NCI-H2171 treated with DMSO at 0.1 percent for 48 hours (cell line): ENCODE data around the gene SCN4B.

Experiments used
- DNase-seq: peaks from one replicate; lab custom pipeline; 2025; lab: John Stamatoyannopoulos, UW

Gene SCN4B

DNA sequence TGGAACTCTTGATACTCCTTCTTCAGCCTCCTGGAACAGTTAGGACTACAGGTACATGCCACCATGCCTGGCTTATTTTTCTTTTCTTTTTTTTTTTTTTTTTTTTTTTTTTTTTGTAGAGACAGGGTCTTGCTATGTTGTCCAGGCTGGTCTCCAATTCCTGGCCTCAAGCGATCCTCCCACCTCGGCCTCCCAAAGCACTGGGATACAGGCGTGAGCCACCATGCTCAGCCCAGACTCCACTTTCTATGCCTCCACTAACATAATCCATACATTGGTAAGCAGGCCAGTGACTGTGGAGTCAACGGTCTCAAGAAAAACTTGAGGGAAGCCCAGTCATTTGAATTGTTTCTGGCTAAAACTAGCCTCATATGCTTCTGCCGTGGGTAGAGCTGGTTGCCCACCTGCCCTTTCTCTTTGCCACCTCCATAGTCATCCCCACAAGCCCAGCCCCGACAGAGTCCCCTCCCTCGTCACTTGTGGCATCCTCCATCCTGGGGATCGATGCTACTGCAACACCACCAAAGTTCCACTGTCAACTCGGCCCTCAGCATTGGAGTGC is 21.5 kb upstream of the SCN4B start:
- DNase-seq: no peak

GRCh38 chr11:118172356-118172755 is 19.7 kb upstream of the SCN4B start:
- no peak for DNase-seq

GRCh38 chr11:118171269-118172062 is 18.8 kb upstream of the SCN4B start:
- peak; percentile 63 for DNase-seq

DNA sequence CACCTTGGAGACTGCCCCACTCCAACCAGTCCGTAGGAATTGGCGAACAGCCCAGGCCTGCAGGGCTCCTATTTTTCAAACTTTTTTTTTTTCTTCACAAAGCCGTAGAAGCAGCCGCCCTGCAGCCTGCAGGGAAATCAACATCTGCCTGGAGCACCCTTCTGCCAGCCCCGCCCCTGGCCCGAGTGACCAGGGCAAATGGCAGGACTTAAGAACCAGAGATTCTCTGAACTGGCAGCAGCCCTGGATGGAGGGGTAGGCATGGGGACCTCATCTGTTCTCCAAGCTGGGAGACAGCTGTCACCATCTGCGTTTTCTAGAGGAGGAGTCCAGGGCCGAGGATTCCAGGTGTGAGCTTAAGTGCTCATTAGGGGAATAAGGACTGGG is 18.3 kb upstream of the SCN4B start:
- DNase-seq: peak; percentile 73

GRCh38 chr11:118170231-118170630 is 17.6 kb upstream of the SCN4B start:
- no peak for DNase-seq

- no peak for DNase-seq
Measured at GRCh38 chr11:118169300-118170140, 16.9 kb upstream of the SCN4B start.

- DNase-seq: no peak
Measured at GRCh38 chr11:118168751-118169150, 16.1 kb upstream of the SCN4B start.

DNA sequence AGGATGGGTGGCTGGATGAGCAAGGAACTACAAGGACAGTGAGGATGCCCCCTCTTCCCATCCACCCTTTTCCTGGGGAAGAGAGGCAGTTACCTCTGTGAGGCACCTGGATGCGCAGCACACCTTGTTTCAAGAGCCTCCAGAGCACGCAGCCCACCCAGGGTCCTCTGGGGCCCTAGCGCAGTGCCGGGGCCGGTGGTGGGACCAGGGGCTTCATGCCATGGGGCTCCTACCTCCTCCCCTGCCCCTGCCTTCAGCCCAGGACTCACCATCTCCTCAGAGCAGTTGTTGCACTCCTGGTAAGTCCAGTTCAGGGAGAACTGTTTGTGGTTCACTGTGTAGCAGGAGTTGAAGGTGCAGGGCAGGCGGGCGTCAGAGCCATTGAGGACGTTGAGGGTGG is 15.7 kb upstream of the SCN4B start:
- DNase-seq: no peak

DNA sequence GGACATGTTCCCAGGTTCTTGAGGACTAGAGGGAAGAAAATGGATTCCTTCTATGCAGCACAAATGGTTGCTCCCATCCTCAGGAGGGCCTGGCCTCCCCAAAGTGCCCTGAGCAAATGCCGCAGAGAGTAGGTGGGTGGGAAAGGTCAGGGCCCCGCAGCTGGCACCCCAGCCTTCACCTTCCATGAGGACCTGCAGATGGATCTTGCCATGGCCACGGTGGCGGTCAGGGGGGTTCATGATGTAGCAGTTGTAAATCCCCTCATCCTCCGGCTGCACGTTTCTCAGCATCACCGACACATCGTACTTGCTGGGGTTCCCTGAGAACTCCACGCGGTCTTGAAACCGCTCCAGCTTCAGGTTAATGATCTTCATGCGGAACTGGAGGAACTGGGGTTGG is 15.3 kb upstream of the SCN4B start:
- DNase-seq: no peak

GRCh38 chr11:118167253-118167652 is 14.6 kb upstream of the SCN4B start:
- DNase-seq: no peak

- DNase-seq: no peak
Measured at GRCh38 chr11:118166641-118167040, 14.0 kb upstream of the SCN4B start.

DNA sequence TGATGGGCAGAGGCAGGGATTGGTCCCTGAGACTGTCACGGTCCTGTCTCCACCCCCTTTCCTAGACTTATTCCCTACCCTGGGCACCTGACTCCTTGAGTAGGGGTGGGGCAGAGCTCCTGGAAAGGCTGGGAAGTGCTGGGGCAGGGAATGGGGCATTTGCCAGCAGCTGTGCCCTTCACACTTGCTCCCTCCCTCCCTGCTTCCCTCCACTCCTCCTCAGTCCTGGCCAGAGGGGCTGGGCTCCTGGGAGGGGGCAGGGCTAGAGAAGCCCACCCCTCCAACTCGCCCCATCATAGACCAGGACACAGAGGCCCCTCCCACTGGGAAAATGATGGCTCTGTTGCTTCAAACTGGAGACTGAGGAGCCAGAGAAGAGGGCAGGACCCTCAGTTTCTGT is 12.3 kb upstream of the SCN4B start:
- DNase-seq: no peak

DNA sequence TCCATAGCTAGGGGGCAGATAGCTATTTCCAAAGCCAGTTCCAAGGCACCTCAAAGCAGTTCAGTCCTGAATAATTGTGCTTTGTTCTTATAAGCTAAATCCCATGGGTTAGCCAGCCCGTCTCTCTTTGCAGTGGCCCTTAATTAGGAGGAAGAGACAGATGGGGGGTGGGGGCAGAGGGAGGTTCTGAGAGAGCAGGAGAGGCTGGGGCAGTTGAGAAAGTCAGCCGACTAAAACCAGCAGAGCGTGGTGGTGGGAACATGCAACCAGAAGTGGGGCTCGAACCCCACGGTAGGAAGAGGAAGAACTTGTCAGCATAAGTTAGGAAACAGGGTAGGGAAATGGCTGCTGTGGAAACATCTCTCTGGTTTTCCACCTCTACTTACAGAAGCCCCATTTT is 10.9 kb upstream of the SCN4B start:
- no peak for DNase-seq

GRCh38 chr11:118162846-118163245 is 10.2 kb upstream of the SCN4B start:
- DNase-seq: no peak

DNA sequence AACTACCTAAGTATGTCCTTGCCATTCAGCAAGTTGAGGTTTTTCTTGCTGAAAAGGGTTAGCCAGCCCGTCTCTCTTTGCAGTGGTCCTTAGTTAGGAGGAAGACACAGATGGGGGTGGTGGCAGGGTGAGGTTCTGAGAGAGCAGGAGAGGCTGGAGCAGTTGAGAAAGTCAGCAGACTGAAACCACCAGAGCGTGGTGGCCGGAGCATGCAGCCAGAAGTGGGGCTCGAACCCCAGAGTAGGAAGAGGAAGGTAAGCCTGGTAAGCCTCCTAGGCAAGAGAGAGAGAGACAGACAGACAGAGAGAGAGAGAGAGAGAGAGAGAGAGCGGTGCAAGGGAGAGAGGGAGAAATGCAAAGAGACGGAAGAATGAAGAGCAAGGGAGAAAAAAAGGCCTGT is 9.2 kb upstream of the SCN4B start:
- no peak for DNase-seq

GRCh38 chr11:118157186-118157895 is 4.7 kb upstream of the SCN4B start:
- DNase-seq: no peak

GRCh38 chr11:118156531-118157185 is 4.0 kb upstream of the SCN4B start:
- peak; percentile 55 for DNase-seq

DNA sequence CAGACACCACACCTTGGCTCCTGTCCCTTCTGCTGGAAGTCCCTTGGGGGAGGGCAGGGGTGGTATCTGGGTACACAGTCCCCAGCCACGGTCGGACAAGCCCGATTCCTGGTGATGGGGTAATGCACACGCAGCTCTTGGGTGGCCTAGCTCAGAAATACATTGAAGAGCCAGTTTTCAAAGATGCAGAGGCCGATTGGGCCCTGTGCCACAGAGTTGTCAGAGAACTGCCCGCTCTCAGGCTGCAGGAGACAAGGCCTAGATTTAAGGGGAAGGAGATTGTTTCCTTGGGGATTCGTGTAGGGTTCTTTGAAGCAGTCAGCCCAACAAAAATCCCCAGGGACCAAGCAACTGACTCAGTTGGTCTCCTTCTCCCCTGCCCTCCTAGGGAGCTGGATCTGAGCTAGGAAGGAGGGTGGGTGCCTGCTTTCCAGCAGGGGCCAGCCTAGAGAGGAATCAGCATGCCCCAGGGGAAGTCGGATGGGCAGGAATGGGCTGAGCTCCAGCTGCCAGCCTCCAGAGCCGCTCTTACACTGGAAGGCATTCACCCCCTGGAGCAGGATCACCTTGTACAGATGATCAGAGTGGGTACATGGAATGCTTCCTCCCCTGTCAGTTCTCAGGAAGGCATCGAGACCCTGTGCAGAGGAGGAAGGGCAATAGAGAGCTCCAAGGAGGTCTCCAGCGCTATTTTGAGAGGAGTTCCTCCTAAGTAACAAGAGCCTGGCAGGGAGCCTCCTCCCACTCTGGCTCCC is 3.3 kb upstream of the SCN4B start:
- peak; percentile 43 for DNase-seq

DNA sequence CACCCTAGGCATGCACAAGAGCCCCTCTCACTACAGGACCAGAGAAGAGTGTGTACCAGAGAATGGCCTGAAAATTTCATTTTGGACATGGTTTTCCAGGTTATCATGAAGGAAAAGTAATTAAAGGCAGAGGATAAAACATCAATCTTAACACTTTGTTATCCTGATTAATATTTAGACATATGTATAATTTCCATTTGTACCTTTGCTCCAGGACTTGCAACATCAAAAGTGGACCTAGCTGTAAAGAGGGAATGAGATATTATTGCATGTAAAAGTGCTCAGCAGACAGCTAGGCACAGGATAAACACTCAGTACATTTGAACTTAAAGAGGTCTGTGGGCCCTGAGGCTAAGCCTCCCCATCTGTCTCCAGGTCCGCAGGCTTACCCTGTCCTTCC is 2.0 kb upstream of the SCN4B start:
- DNase-seq: no peak

DNA sequence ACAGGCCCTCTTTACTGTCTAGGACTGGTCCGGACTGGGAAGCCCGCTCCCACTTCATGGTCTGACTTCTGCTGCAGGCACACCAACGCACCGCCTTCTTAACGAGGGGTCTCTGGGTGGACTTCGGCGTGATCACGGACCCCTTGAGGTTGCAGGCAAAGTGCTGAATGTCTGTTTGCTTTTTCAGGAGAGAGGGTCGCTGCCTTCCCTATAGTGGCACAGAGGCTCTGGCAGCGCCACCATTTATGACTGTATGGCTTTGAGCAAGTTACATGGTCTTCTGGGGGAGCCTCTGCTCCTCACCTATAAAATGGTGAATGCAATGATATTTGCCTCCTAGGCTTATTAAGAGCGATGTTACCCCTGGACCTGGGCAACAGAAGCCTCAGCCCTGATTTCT is 1.4 kb upstream of the SCN4B start:
- no peak for DNase-seq

DNA sequence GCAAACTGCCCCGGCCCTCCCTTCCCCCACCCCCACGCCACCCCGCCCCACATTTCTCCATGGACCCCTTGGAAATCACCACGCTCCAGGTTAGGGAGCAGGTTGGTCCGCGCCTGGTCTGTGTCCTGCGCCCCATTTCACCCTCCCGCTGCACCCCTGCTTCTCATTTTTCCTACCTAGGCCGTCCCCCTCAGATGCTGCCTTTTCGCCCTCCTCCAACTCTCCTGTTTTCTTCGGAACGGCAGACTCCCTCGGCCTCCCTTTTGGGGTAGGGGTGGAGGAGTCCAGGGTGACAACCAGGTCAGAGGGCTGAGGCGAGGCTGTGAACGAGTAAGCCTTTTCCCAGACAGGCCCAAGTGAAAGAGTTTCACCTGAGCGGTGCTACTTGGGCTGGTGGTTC is 893 bp upstream of the SCN4B start:
- no peak for DNase-seq
